ENCODE results near the gene MGLL.

- TF ChIP-seq CTCF (IDR thresholded peaks at IDR 0.05; ENCODE audit: insufficient read depth, low read depth, low read length): no peak
- TF ChIP-seq EZH2 (IDR thresholded peaks at IDR 0.05; ENCODE audit: insufficient read depth, low read length): no peak
Measured at GRCh38 chr3:127809211-127809610, 13.1 kb downstream of the MGLL start.
